ENCODE results near the gene JPH4.

The JPH4 gene

GRCh38 chr14:23561873-23562821, 16.4 kb downstream of the JPH4 start:
- DNase-seq, result no peak

GRCh38 chr14:23561259-23561658, 17.3 kb downstream of the JPH4 start:
- DNase-seq, result no peak

GRCh38 chr14:23559926-23560520, 18.6 kb downstream of the JPH4 start:
- no peak for DNase-seq

DNA sequence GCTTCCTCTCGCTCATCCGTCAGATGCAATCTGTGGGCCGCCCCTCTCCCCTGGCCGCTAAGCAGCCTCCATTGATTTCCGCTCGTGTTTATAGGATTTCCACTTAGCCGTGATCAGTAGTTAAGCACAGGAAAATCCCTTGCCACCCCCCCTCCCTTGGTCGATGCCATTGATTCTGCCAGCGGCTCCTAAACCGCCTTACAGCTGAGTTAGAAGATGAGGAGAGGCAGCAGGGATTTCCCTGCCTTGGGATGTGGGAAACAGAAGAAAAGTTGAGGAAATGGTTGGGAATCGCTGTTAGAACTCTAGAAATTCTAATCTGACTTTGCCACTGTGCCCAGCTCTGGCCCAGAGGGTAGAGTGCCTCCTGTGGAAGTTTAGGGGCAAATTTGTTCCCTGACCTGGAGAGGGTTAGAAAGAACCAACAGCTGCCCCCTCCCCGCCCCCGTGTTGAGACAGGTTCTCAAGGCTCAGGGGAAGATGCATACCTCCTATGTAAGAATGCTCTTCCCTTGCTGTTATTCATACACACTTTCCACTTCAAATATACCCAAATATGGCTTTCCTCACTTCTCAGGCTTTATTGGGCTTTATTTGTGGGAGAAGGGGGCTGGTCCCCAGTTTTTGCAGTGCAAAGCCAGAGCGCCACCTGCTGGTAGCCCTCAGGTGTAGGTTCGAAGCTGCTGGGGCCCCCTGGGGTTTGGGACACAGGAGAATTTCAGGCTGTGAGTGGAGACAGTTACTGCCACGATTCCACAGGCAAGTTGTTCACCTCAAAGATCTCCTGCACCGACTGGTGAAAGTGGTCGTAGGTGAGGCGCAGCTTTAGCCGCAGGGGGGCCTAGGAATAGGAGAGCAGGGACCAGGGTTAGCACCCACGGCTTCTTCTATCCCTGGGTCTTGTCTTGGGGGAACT, 19.3 kb downstream of the JPH4 start:
- DNase-seq, result peak; percentile 23

DNA sequence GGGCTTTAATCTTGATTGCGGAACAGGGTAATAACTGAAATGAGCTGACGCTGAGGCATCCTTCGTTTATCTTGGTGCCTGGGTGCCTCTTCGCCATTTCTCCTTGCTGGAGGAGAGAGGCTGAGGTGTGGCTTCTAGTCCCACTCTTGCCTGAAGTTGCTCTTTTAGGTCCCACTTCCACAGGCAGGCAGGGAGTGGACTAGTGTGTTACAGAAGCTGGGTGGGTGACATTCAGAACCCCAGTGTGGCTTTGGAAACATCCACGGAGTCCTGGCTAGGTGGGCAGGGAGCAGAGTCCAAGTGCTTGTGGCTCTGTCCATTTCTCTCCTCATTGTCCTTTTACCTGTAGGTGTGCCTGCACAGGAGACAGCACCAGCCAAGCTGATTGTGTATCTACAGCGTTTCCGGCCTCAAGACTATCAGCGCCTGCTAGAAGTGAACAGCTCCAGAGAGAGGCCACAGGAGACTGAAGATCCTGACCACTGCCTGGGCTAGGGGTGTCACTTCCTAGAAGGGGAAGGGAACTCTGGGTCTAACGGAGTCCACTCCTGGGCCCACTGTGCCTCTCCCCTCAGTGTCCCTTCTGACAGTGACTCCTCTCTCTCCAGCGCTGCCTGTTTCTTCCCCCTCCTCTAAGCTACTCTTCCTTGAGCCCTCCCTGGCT, 20.1 kb downstream of the JPH4 start:
- DNase-seq, result no peak

DNA sequence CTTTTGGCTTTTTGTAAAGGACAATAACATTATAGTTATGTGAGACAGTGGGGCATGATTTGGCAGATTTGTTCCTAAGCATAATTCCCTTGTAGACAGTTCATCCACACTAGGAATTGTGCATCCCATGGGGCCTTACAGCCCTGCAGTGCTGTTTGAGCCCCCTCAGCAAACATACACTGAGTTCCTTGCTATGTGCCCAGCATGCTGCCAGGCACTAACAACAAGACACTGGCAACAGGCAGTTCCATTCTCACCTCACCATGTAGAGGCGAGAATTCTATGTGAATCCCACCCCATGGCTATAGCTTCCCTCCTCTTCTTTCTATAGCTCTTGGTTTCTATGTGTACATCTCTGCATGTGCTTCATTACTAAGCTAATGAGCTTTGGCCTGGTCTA, 20.6 kb downstream of the JPH4 start:
- DNase-seq, result no peak

- no peak for DNase-seq
These were observed 21.1 kb downstream of the JPH4 start for GRCh38 chr14:23557521-23557920.

- DNase-seq, result no peak
These were observed 21.7 kb downstream of the JPH4 start for GRCh38 chr14:23556700-23557440.

- DNase-seq, result peak; percentile 87
These were observed 22.5 kb downstream of the JPH4 start, which contains the start of gene THTPA for GRCh38 chr14:23555882-23556699. THTPA (plus strand) TSS chr14:23556271; CDS start chr14:23556758, 487 bp downstream.

- DNase-seq, result no peak
These were observed 23.1 kb downstream of the JPH4 start for GRCh38 chr14:23555533-23555881.

GRCh38 chr14:23551266-23552028, 27.1 kb downstream of the JPH4 start, which contains the start of gene ZFHX2:
ZFHX2 (minus strand) TSS chr14:23551765; CDS start chr14:23535325, 16,440 bp downstream.
- peak; percentile 82 for DNase-seq

- DNase-seq, result no peak
These were observed 27.8 kb downstream of the JPH4 start for GRCh38 chr14:23550812-23551265.

GRCh38 chr14:23550131-23550811, 28.3 kb downstream of the JPH4 start:
- DNase-seq, result no peak

- DNase-seq, result peak; percentile 50
These were observed 30.0 kb downstream of the JPH4 start for GRCh38 chr14:23548351-23549318.

- no peak for DNase-seq
These were observed 30.7 kb downstream of the JPH4 start for GRCh38 chr14:23547924-23548323.

DNA sequence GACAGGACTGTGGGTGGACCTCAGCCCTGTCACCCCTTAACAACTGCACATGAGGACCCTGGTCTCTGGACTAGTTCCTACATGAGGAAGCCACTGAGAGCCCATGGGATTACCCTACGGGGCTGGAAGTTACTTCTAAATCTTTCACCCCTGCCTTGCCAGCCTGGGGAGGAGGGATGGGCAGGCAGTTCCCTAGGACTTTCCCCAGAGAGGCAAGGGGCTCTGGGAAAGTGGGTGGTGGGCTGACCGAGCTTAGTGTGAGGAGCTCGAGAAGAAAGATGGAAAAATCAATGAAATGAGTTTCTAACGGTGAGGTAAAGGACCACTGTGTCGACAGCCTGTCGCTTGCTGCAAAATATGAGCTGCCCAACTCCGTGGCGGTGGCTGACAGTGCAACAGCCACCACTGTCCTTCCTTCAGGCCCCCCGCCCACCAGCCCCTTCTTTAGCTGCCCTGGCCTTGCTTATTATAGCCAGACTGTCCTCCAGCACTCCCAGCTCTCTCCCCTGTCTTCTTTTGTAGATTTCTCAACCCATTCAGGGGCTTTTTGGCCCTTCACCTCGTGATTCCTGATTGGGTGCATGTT, 32.0 kb downstream of the JPH4 start:
- no peak for DNase-seq

- DNase-seq, result no peak
These were observed 32.7 kb downstream of the JPH4 start for GRCh38 chr14:23545740-23546365.

Data from NCI-H774 (cell line).